Measurements from ENCODE around the gene PACSIN3. TPM values are rescaled to one million over a fixed set of nuclear protein-coding genes. Genes with fewer than 3 reads are reported as not detected.
A peak's percentile ranks its signal among the peaks of the same experiment; 100 is the strongest.

The PACSIN3 gene
- total RNA-seq, 4 donors from 2014 or later: 1.2 to 13.9 (median 9.8) TPM

GRCh38 chr11:47180006-47180787 lies 6.0 kb downstream of the PACSIN3 start:
- in situ Hi-C loops (cut with MboI; ENCODE audit: low pct_ligation_motif_present in 1 of 4, low pct_unique_long_range_greater_than_20kb in 1 of 4, low sequenced_read_pairs in 3 of 4) (loop anchor here in 1 of 4 donors (25.0 kb wide), 1 partner anchor 182 kb away; the partner anchor contains the start of gene MYBPC3), intact Hi-C loops (cut with DNase I; ENCODE audit: low total_unique reads) (no loop called here)
- Histone ChIP-seq H3K27ac (peak overlapping the region in 1 of 4 donors; percentile 11), H3K4me1 (peaks cover 19 to 33% (median 29%) of the 10 kb centered on the region in 4 donors), H3K27me3 (peaks cover 10% of the 10 kb centered on the region), H3K36me3 (peaks cover 0 to under 1% (median 0%) of the 10 kb centered on the region in 4 donors), H3K9me3 (no peaks in the 10 kb centered on the region), H3K4me3 (no peak overlapping the region)
- DNase-seq: no peak
- TF ChIP-seq POLR2AphosphoS5 (IDR thresholded peaks at IDR 0.05): no peak
- no peak for TF ChIP-seq POLR2A (IDR thresholded peaks at IDR 0.05)
- no peak for TF ChIP-seq EP300 (IDR thresholded peaks at IDR 0.05; ENCODE audit: low read depth)
- TF ChIP-seq, protein P1, sequence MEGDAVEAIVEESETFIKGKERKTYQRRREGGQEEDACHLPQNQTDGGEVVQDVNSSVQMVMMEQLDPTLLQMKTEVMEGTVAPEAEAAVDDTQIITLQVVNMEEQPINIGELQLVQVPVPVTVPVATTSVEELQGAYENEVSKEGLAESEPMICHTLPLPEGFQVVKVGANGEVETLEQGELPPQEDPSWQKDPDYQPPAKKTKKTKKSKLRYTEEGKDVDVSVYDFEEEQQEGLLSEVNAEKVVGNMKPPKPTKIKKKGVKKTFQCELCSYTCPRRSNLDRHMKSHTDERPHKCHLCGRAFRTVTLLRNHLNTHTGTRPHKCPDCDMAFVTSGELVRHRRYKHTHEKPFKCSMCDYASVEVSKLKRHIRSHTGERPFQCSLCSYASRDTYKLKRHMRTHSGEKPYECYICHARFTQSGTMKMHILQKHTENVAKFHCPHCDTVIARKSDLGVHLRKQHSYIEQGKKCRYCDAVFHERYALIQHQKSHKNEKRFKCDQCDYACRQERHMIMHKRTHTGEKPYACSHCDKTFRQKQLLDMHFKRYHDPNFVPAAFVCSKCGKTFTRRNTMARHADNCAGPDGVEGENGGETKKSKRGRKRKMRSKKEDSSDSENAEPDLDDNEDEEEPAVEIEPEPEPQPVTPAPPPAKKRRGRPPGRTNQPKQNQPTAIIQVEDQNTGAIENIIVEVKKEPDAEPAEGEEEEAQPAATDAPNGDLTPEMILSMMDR (IDR thresholded peaks at IDR 0.05): no peak
- WGBS, 2 donors (ENCODE audit: low coverage in 1 of 2): 88 to 100% methylated on average over 1 to 35 of the region's 35 CpGs

GRCh38 chr11:47179655-47179991 lies 6.6 kb downstream of the PACSIN3 start:
- peaks cover 0 to 7% (median 0%) of the 10 kb centered on the region in 4 donors for H3K36me3 ChIP-seq
- H3K9me3 ChIP-seq: no peaks in the 10 kb centered on the region
- in situ Hi-C loops (cut with MboI; ENCODE audit: low pct_ligation_motif_present in 1 of 4, low pct_unique_long_range_greater_than_20kb in 1 of 4, low sequenced_read_pairs in 3 of 4) (loop anchor here in 3 of 4 donors (5.0 to 25.0 kb wide), 3 partner anchors 78 to 183 kb away; partner anchors contain the start of genes MYBPC3 (in 1 of the 3) and NR1H3 (in 1 of the 3)), intact Hi-C loops (cut with DNase I; ENCODE audit: low total_unique reads) (loop anchor here (5.0 to 10.0 kb wide), 2 partner anchors 55 to 178 kb away; no protein-coding TSS in a partner anchor)
- no peak for DNase-seq
- 80 to 100% methylated on average over 1 of the region's 1 CpG for whole genome bisulfite sequencing, 2 donors (ENCODE audit: low coverage in 1 of 2)
- TF ChIP-seq EP300 (IDR thresholded peaks at IDR 0.05; ENCODE audit: low read depth) (no peak), POLR2A (IDR thresholded peaks at IDR 0.05) (no peak)
- TF ChIP-seq, protein P1 (IDR thresholded peaks at IDR 0.05): peak; percentile 29 to 55 (median 49)
- H3K27ac ChIP-seq: peak overlapping the region in 1 of 4 donors; percentile 11
- H3K4me3 ChIP-seq: no peak overlapping the region
- peaks cover 15 to 30% (median 26%) of the 10 kb centered on the region in 4 donors for H3K4me1 ChIP-seq
- H3K27me3 ChIP-seq: peaks cover 5% of the 10 kb centered on the region

DNA sequence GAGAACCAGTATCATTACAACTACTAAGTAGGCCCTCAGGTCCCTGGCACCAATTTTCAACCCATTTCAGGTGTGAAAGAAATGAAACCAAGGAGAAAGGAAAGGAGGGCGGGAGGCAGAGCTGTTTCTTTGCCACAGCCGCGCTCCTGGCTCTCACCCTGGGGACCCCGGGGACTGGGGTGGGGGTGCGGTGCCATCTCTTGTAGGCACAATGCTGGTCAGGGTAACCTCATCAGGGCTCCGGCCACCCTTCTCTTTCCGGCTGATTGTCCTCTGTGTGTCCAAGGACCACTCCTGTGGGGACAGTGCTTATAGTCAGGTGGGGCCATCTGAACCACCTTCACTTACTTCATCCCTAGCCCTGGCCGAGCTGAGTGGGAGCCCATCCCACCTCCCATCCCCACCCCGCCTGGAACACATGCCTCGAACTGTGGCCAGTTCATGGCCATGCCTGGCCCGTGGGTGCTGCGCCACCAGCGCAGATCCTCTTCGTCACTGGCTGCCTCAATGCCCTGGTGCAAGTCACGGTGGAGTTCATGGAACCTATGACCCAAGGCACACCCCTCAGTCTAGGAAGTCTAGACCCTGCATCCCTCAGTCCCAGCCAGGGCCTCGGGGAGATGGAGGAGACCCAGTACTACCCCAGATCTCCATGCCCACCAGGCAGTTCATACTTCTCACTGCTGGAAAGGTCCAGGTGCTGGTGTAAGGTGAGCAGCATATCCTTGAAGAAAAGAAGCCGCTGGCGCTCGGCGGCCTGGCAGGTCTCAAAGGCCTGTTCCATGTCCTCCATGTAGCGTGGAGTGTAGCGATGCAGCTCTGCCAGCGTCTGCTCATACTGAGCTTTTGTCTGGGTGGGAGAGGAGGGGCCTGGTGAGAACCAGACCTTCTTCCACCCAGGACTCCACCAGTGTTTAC lies 7.2 kb downstream of the PACSIN3 start:
- no peak overlapping the region for H3K4me3 ChIP-seq
- intact Hi-C loops (cut with DNase I; ENCODE audit: low total_unique reads): loop anchor here (5.0 to 10.0 kb wide), 2 partner anchors 56 to 178 kb away; no protein-coding TSS in a partner anchor

More for the DNA sequence above, 7.2 kb downstream of the PACSIN3 start:
- Histone ChIP-seq H3K4me1 (peaks cover 15 to 24% (median 20%) of the 10 kb centered on the region in 4 donors), H3K27ac (peak overlapping the region in 1 of 4 donors; percentile 99), H3K36me3 (peaks cover 0 to 8% (median 0%) of the 10 kb centered on the region in 4 donors), H3K9me3 (no peaks in the 10 kb centered on the region), H3K27me3 (no peaks in the 10 kb centered on the region)
- TF ChIP-seq POLR2AphosphoS5 (IDR thresholded peaks at IDR 0.05): no peak
- TF ChIP-seq, protein P1 (IDR thresholded peaks at IDR 0.05): no peak
- TF ChIP-seq POLR2A (IDR thresholded peaks at IDR 0.05): no peak
- no peak for TF ChIP-seq EP300 (IDR thresholded peaks at IDR 0.05; ENCODE audit: low read depth)
- WGBS, 2 donors (ENCODE audit: low coverage in 1 of 2): 93 to 96% methylated on average over 5 to 23 of the region's 23 CpGs
- DNase-seq: no peak
- in situ Hi-C loops (cut with MboI; ENCODE audit: low pct_ligation_motif_present in 1 of 4, low pct_unique_long_range_greater_than_20kb in 1 of 4, low sequenced_read_pairs in 3 of 4): loop anchor here in 3 of 4 donors (5.0 to 25.0 kb wide), 3 partner anchors 78 to 183 kb away; partner anchors contain the start of genes MYBPC3 (in 1 of the 3) and NR1H3 (in 1 of the 3)

All from transverse colon (tissue), 4 donors.